ENCODE results near the gene ENDOU.

The ENDOU gene

DNA sequence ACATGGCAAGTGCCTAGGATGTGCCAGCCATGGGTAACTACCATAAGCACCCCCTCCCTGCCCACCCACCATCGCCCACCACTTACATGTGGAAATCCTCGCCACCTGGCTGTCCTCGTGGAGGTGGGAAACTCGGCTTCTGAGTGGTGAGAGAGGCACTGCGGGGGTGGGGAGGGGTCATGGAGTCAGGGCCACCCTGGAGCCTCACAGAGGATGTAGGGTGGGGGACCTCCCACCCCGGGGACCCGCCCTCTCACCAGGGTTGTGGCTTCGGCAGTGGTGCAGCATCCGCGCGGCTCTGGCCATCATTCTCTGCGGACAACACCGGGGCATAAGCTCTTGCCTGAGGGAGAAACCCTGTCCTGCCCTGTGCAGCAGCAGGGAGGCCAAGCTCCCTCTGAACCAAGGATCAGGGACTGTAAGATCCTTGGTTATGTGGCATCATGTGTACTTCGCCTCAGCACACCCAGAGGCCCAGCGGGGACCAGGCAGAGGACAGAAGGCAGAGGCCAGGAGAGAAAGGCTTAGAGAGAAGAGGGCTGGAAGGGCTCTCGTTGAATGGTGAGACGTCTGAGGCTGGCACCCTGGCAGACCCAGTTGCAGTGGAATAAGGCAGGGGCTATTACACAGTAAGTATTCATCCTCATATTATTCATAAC, 12.8 kb upstream of the ENDOU start:
- Mint-ChIP-seq H3K9me3 (no peaks in the 10 kb centered on the region), H3K4me3 (no peak overlapping the region), H3K27ac (peak overlapping the region in 1 of 2 donors; percentile 56), H3K27me3 (peaks cover under 1% of the 10 kb centered on the region), H3K4me1 (peaks cover 36% of the 10 kb centered on the region)
- DNase-seq: no peak
- ATAC-seq: no peak

DNA sequence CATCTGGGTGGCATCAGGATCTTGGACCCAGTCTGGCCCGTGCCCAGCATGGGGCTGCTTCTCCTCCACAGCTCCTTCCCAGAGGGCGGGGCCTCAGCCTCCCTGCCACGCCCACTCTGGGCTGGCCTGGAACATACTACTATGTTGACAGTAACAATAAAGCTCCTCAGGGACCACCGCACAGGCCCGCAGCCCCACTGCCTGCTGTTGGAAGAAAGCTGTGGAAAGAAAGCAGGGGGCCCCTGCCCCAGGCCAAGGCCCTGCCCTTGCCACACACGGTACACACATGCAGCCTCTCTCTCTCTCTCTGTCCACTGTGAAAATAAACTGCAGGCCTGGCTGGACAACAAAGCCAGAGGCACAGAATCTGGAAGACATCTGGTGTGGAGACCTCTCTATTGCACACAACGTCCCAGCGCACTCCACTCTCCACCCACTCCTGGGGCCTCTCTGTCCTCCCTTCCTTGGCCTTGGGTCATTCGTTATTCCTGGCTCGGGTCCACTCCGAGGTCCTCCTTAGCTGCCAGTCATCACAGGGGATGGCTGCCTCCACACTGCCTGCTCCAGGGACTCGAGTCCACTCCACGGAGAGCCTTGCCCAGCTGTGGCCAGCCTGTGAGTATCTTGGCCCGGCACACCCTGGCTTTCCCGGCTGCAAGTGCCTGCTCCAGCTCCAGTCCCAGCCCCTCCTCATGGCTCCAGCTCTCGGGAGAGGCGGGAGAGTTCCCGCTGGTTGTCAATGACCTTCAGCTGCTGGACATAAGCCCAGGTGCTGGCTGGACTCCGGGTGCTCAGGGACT, 11.8 kb upstream of the ENDOU start:
- no peaks in the 10 kb centered on the region for H3K9me3 Mint-ChIP-seq
- ATAC-seq: no peak
- DNase-seq: no peak

DNA sequence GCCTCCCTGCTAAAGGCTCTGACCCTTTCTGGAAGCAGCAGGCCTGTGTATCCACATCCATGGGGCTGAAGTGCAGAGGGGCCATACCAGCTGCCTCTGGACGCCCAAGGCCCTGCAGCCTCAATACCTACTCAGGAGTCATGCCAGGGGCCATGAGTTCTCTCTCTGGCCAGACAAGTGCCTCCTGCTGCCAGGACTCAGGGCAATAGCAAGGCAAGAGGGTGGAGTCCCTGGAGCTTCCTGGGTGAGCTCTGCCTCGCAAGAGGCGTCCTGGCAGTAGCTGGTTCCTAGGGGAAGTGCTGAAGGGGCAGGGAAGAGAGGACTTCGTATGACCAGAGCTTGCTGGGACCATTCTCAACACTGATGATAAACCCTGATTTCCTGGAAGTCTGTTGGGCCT, 10.9 kb upstream of the ENDOU start:
- Mint-ChIP-seq H3K9me3 (no peaks in the 10 kb centered on the region), H3K4me1 (peaks cover 31% of the 10 kb centered on the region), H3K27me3 (no peaks in the 10 kb centered on the region), H3K27ac (peak overlapping the region in 1 of 2 donors; percentile 12), H3K4me3 (no peak overlapping the region)
- DNase-seq (no peak), ATAC-seq (no peak)

More for the DNA sequence above, 11.8 kb upstream of the ENDOU start:
- Mint-ChIP-seq H3K4me3 (no peak overlapping the region), H3K27me3 (no peaks in the 10 kb centered on the region), H3K4me1 (peaks cover 36% of the 10 kb centered on the region), H3K27ac (peak overlapping the region in 1 of 2 donors; percentile 67)

DNA sequence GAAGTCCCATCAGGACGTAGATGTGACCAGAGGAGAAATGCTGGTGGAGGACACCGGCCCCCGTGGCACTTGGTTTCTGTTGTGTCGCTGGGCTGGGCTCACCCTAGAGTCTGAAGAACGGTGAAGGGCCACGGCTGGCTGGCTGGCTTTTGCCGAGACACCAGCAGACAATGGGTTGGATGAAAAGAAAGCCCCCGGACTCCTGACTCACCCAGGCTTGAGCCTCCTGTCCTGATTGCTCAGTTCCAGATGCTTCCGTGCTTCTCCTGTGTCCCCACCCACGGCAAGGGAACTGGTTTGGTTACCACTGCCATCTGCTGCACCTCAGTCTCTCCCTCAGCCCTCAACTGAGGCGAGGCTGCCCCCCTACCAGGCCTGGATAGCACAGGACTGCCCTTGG, 10.4 kb upstream of the ENDOU start:
- Mint-ChIP-seq H3K9me3 (no peaks in the 10 kb centered on the region), H3K4me3 (no peak overlapping the region)
- DNase-seq: no peak

DNA sequence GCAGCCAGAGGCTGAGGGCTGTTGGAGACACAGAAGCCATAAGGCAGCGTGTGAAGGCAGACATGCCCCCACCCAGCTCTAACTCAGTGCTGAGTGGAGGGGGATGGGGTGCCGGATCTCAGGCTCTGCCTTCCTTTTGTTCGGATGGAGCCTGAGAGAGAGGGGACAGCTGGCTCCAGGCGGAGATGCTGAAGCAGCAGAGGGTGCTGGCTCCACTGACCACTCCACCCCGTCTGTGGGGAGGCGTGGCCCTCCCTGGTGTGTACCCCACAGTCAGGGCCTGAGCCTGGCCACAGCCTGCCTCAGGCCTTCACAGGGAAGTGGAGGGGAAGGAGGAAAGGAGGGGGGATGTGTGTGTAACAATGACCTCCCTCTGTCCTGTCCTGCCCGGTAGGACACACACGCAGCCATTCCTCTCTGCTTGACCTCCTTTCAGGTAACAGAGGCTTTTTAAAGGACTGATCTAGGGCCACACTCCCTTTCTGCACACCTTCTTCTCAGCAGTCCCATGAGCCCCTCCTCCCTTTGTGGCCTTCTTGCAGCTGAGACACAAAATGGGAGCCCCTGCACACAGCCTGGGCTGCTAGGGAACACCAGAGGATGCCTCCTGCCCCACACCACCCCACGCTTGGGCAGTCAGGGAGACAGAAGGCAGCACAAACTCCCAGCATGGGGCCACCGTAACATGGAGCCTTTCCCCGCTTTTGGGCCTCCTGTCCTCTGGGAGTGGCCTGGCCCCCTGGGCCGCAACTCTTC, 9.6 kb upstream of the ENDOU start:
- DNase-seq (no peak), ATAC-seq (no peak)
- no peak overlapping the region for H3K4me3 Mint-ChIP-seq
- no peak overlapping the region for H3K27ac Mint-ChIP-seq
- H3K27me3 Mint-ChIP-seq: no peaks in the 10 kb centered on the region
- no peaks in the 10 kb centered on the region for H3K9me3 Mint-ChIP-seq
- H3K4me1 Mint-ChIP-seq: peaks cover 18% of the 10 kb centered on the region

More for the DNA sequence above, 10.4 kb upstream of the ENDOU start:
- Mint-ChIP-seq H3K27me3 (no peaks in the 10 kb centered on the region), H3K4me1 (peaks cover 26% of the 10 kb centered on the region), H3K27ac (no peak overlapping the region)
- no peak for ATAC-seq

DNA sequence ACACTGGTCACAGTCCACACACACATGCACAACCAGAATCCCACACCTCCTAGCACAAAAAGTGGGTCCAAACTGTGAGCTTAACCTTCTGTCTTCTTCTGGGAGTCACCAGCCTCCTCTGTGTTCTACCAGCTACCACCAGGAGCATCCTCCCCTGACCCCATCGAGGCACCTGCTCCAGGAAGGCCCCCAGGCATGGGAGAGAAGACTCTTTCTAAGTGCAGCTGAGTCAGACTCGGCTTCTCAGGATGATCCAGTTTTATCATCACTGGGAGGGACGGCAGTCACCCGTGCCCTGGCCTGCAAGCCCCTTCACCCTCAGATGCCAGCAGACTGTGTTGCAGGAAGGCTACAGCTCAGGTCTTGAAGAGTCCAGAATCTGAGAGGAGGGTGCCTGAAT, 7.9 kb upstream of the ENDOU start:
- H3K4me3 Mint-ChIP-seq: no peak overlapping the region
- H3K9me3 Mint-ChIP-seq: no peaks in the 10 kb centered on the region
- peaks cover under 1% of the 10 kb centered on the region for H3K4me1 Mint-ChIP-seq
- peak overlapping the region in 1 of 2 donors; percentile 61 for H3K27ac Mint-ChIP-seq
- DNase-seq: no peak
- ATAC-seq: no peak
- no peaks in the 10 kb centered on the region for H3K27me3 Mint-ChIP-seq

DNA sequence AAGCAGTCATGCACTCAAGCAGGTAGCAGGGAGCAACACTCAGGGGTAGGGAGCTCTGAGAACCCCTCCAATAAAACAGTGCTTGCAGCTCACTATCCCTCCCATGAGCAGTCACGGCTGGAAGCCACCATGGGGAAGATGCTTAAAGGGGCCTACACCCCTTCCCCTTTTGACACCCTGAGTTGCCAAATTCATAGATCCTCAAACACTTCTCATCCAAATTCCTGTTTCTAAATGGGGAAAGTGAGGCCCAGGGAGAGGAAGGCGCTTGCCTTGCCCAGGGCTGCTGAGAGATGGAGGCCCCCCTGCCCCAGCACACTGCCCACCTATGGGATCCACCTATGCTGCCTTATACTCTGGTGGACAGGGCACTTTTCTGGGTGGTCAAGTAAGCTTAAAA, 7.2 kb upstream of the ENDOU start:
- Mint-ChIP-seq H3K27me3 (no peaks in the 10 kb centered on the region), H3K4me1 (no peaks in the 10 kb centered on the region), H3K27ac (peak overlapping the region in 1 of 2 donors; percentile 71), H3K9me3 (no peaks in the 10 kb centered on the region), H3K4me3 (no peak overlapping the region)
- ATAC-seq (no peak), DNase-seq (no peak)

DNA sequence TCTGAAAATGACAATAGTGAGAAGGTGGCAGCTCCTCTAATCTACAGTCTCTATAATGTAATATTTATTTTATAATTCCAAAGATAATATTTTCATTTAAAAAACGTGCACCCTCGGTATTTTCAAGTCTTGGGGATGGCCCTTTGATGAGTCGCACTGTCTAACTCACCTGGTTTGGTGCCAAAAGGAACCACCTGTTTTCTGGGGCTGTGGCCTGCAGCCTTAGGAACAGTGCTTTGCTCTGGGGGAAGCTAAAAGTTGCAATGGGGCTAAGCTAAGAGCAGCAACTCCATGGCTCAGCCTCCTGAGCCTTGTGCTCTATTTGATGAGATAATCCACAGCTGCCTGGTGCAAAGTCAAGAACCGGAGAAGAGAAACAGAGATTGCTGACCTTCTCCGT, 6.4 kb upstream of the ENDOU start:
- no peaks in the 10 kb centered on the region for H3K27me3 Mint-ChIP-seq
- DNase-seq (no peak), ATAC-seq (no peak)
- H3K9me3 Mint-ChIP-seq: no peaks in the 10 kb centered on the region
- H3K27ac Mint-ChIP-seq: no peak overlapping the region
- H3K4me3 Mint-ChIP-seq: no peak overlapping the region
- H3K4me1 Mint-ChIP-seq: no peaks in the 10 kb centered on the region

DNA sequence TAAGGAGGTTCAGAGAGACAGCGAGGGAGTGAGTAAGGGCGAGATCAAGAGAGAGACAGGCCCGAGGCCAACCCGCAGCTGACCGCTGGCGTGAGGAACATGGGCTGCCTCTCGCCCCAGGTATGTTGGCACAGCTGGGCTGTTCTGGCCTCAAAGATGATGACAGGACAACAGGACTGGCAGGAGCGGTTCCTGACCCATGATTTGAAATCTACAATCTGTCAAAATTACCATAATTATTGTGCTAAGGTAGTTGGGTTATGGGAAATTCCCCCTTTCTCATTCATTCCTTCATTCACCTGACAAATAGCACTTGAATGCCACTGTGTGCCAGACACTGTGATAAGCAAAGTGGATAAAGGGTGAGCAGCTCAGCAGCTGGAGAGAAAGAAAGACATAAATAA, 5.1 kb upstream of the ENDOU start:
- no peaks in the 10 kb centered on the region for H3K9me3 Mint-ChIP-seq
- H3K27me3 Mint-ChIP-seq: no peaks in the 10 kb centered on the region
- no peak overlapping the region for H3K27ac Mint-ChIP-seq
- peaks cover 7% of the 10 kb centered on the region for H3K4me1 Mint-ChIP-seq
- no peak for ATAC-seq
- no peak for DNase-seq
- no peak overlapping the region for H3K4me3 Mint-ChIP-seq

DNA sequence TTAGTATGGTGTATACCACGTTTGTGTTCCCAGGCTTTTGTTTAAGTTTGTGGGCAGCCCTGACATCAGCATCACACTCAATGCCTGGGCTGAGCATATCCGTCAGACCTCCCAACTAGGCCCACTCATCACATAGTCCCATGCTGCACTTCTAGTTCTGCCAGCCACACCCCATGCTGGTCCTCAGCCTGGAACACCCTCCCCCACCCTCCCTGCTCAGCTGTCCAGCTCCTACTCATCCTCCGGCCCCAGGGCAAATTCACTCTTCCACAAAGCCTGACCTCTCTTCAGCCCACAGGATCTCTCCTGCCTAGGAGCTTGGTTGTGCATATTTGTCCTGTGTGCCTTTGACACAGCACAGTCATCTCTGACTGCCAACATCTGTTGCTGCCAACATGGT, 3.9 kb upstream of the ENDOU start:
- peaks cover 10% of the 10 kb centered on the region for H3K27me3 Mint-ChIP-seq
- ATAC-seq (no peak), DNase-seq (no peak)
- no peak overlapping the region for H3K27ac Mint-ChIP-seq
- H3K4me3 Mint-ChIP-seq: no peak overlapping the region
- H3K4me1 Mint-ChIP-seq: peaks cover 16% of the 10 kb centered on the region
- no peaks in the 10 kb centered on the region for H3K9me3 Mint-ChIP-seq

DNA sequence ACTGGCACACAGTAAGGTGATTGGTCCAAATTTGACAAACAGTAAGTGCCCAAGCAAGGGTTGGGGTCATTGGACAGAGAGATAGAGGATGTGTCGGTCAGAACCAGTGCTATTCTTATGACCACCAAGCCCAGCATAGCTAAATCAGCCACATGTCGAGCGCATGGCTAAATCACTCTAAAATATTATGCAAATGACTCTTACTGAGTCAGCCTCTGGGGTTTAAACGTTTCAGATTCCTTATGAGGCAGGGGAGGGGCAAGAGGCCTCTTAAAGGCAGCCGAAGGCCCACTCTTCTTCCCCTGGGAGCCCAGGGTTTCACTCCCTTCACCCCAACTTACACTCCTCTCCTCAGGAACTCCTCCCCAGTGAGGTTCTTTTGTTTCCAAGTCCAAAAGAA, 603 bp upstream of the ENDOU start:
- H3K27me3 Mint-ChIP-seq: peaks cover 13% of the 10 kb centered on the region
- H3K4me1 Mint-ChIP-seq: peaks cover 45% of the 10 kb centered on the region
- ATAC-seq (no peak), DNase-seq (no peak)
- peak overlapping the region in 1 of 2 donors; percentile 33 for H3K27ac Mint-ChIP-seq
- H3K9me3 Mint-ChIP-seq: no peaks in the 10 kb centered on the region
- no peak overlapping the region for H3K4me3 Mint-ChIP-seq

DNA sequence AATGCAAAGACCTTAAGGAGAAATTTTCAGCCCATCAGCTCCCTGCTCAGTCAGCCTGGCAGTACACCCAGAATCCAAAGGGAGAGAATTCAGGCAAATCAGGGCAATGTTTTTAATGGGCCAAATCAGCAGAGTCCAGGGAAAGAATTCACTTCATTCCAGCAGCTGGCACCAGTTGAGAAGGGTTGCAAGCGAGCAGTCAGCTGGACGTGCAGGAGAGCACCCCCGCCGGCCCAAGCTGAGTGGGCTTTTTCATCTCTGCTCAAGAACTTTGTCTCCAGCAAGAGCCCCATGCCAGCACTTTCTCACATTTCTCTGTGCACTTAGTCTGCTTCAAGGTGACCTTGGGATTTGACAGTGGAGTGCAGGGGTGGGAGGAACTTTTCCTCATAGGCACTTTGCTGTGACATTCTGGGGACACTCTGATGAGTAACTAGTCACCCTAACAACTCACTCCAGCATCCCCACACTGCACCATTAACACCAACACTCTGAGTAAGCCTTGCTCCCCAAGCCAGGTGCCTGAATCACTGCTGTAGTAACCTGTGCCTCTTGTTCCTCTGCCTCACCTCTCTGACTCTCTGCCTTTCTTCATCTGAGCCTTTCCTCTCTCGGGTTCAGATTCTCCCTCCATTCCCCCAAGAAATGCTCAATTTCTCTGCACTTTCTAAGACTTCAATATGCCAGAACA, 2.2 kb downstream of the ENDOU start:
- no peak for DNase-seq
- Mint-ChIP-seq H3K4me1 (peaks cover 51% of the 10 kb centered on the region), H3K27me3 (peaks cover 13% of the 10 kb centered on the region), H3K9me3 (no peaks in the 10 kb centered on the region), H3K4me3 (no peak overlapping the region), H3K27ac (no peak overlapping the region)
- ATAC-seq: no peak

DNA sequence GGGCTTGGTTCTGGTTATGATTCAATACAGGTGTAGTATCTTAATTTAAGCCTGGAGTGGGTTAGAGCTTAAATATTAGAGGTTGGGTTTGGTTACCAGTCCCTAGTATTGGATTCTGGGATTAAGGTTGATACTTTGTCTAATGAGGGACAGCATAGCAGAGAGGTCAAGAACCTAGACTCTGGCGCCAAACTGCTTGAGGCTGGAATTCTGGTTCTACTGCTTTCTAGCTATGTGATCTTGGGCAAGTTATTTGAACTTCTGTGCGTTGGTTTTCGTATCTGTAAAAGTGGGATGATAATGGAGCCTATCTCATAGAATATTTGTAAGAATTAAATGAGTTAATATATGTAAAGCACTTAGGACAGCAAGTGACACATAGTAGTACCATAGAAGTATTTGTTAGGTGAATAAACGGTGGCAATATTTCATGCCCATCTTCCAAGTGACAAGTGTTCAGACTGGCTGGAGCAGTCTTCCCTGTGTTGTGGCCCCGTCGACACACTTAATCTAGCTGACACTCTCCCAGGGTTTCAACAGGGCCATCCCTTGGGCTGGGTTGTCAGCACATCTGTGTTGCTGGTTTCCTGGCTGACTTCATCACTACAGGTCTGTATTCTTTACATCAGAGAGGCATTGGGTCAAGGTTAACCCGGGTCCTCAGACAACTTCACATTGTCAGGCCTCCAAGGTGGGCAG, 3.0 kb downstream of the ENDOU start:
- peak overlapping the region; percentile 27 to 58 for H3K4me3 Mint-ChIP-seq
- peaks cover 13% of the 10 kb centered on the region for H3K27me3 Mint-ChIP-seq
- H3K9me3 Mint-ChIP-seq: no peaks in the 10 kb centered on the region
- peak overlapping the region in 1 of 2 donors; percentile 79 for H3K27ac Mint-ChIP-seq
- no peak for DNase-seq
- ATAC-seq: no peak
- H3K4me1 Mint-ChIP-seq: peaks cover 59% of the 10 kb centered on the region

DNA sequence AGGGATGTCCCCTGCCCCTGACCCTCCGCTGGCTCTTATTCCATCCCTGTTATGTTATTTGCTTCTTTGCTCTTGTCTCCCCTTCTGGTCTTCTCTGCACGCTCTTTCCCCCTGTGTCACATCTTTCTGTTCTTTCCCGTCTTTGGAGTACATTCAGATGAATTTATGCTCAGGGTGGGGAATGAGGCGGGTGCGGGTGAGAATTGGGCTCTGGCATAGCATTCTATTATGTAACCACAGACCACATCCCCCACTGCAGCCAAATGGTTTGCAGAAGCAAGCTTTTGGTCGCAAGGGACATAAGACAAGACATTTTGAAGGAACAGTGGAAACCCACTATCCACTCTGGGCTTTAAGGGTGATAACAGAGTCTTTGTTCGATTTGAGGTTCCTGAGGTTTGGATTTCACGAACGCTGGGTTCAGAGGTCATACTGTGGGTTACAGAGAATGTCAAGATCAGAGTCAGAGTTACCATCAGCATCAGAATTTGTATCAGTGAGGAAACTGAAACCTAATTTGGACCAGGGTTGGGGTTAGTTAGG, 3.8 kb downstream of the ENDOU start:
- Mint-ChIP-seq H3K27ac (peak overlapping the region in 1 of 2 donors; percentile 79), H3K9me3 (no peaks in the 10 kb centered on the region), H3K27me3 (peaks cover 13% of the 10 kb centered on the region), H3K4me1 (peaks cover 67% of the 10 kb centered on the region), H3K4me3 (peak overlapping the region; percentile 27 to 58)
- DNase-seq (peak in 1 of 2 donors; percentile 55), ATAC-seq (peak; percentile 83)

DNA sequence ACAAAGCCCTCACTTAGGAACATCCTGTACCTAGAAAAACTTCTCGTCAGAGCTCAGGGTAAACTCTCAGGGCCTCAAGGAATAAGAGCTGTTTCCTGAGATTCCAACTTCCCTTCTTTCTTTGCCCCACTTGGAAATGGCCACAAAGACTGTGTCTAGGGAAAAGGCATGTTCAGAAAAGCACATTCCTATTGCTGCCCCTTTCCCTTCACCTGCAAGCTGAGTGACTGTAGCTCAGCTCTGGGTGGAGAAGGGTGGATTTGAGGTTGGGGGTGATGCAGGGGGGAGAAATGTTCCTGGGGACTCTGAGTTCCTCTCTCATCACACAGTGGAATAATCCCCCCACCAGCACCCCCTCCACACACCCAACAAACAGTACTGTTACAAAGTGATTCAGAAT, 6.8 kb downstream of the ENDOU start:
- no peak overlapping the region for H3K27ac Mint-ChIP-seq
- no peak for ATAC-seq
- DNase-seq: peak in 1 of 2 donors; percentile 2

More for the DNA sequence above, 6.8 kb downstream of the ENDOU start:
- H3K4me1 Mint-ChIP-seq: peaks cover 61% of the 10 kb centered on the region
- no peaks in the 10 kb centered on the region for H3K27me3 Mint-ChIP-seq
- H3K4me3 Mint-ChIP-seq: no peak overlapping the region
- no peaks in the 10 kb centered on the region for H3K9me3 Mint-ChIP-seq

All from stimulated activated naive CD8-positive, alpha-beta T cell treated with anti-CD3 and anti-CD28 coated beads, Interleukin-15, amount 100 ng/mL, for 72 hours (primary cell).